ENCODE data around the gene TXNDC2.
"Not testable (repeated sequence)": the region's sequence is repeated elsewhere in the genome, so short reads cannot be mapped to it uniquely, and the experiment has no call there.

TXNDC2 gene

DNA sequence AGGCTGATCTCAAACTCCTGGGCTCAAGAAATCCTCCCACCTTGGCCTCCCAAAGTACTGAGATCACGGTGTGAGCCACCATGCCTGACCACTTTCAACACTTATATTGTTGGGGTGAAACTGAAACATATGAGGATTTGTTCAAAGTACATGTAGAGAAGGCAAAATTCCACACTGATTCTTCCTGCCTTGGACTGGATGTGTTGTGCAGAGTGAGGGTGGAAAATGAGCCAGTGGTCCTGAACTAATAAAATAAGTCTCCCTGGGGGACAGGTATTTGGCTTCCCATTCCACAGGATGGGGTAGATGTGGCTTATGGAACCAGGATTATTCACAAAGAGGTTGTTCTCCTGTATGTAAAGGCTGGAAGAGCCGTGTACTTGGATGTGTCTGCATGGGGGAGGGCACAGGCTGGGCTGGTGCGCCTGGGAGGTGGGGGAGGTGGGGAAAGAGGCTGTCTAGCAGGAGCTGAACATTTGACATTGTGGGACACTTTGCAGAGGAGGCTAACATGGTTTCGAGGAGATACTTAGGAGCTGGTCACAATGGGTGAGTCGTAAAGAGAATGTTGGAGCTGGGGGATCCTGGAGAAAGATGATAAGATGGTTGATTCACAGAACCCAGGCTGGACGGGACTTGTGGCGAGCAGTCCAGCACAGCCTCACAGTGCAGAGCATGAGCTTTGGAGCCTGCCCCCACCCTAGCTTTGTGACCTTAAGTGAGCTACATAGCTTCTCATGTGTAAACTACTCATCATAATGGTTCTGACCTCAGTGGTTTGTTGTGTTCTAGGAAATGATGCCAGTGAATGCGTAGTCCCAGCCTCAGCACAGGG is at the start of gene TXNDC2:
TXNDC2 (plus strand) TSS at position 804 of the 835 bp plus-strand sequence. CDS start 708 bp downstream, outside the sequence.
- FAIRE-seq, result no peak

DNA sequence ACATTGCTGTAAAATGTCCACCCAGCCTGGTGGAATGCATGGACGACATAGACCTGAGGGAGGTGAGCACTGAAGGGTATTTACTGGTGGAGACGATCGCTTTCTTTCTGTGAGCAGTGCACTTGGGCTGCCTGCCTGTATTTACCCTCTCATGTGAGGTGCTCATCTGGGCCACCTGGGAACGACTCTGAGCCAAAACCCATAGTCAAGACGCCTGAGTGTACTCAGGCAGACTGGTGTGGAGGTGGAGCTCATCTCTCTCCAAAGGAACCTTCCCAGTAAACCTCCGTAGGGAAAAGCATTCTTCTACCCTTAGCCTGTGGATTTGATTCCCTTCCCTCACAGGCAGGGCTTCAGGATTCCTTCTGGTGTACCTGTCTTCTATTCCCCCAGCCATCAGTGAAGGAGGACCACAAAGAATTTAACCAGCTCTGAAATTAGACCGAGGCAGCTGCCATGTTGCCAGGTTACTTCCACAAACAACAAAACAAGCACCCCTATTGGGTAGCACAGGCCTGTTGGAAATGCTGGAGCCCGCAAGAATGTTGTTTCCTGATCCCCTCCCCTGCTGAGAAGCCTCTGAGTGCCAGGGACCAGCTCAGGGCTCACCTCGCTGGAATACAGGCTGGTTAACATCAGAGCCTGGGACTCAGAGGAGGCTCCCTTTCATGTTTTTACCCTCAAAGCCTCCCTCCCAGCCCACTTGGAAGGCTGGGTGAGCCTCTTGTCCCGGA is 47.5 kb upstream of the TXNDC2 start:
- FAIRE-seq, result no peak

DNA sequence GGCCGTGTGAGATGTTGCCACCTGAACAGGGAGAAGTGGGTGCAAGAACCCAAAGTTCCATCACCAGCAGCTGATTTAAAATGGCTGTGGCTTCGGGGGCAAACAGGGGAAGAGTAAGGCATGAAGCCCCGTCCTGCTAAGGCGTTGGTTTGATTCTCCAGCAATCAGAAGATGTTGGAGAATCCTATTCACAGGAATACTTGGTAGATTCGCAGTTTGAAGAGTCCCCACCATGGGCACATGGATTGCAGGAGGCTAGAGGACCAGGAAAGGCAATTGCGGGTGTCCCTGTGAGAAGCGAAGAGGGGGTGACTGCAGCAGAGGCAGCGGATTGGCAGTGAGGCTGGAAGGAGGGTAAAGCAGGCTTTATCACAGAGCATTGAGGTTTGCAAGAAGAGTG is 46.6 kb upstream of the TXNDC2 start:
- no peak for FAIRE-seq

DNA sequence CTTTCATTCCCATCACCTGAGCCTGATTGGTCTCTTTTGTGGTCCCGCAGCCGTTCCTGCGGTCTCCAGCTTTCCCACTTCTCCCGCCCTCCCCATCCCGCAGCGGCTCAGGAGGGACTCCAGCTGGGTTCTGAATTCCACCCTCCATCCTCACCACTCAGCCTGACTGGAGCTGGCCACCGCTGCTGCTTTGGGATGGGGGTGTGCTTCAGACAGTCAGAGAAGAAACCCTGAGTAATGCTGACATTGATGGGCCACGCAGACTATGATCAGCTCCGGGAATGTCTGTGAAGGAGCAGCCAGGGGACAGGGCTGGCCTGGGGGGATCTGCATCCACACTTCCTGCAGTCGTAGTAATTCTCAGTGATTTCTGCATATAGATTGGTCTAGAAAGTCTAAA is 45.9 kb upstream of the TXNDC2 start:
- FAIRE-seq, result no peak

DNA sequence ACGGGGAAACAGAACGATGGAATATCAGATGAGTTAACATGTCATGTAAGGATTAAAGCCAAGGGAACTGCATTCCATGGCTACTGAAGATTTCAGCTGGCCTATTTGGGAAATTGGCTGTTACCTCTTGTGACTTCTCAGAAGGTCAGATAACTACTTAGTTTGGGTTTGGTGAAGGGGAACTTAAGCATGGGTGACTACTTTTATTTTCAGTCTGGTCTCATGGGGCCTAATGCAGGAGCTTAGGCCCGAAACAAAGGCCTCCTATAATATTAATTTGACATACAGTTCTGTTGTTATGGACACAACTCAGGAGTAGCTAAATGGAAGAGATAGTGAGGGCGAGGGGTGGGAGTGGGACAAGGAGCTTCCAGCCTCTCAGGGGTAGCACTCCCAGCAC is 44.0 kb upstream of the TXNDC2 start:
- no peak for FAIRE-seq

DNA sequence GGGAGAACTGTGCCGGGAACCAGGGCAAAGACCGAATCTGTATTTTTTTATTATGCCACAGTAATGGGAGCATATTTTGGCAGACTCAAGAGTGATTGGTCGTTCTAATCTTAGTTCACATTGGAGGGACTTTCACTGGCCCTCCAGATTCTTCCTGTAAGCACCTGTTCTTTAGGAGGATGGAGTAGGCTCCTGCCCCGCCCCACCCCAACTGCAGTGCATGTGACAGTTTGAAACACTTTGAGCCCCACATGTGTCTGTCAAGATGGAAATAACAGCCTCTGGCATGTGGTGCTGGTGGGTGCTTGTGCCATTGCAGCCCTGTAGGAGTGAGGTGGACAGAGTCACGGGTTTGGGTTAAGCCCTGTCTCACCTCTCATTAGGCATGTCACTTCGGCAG is 43.3 kb upstream of the TXNDC2 start:
- no peak for FAIRE-seq

DNA sequence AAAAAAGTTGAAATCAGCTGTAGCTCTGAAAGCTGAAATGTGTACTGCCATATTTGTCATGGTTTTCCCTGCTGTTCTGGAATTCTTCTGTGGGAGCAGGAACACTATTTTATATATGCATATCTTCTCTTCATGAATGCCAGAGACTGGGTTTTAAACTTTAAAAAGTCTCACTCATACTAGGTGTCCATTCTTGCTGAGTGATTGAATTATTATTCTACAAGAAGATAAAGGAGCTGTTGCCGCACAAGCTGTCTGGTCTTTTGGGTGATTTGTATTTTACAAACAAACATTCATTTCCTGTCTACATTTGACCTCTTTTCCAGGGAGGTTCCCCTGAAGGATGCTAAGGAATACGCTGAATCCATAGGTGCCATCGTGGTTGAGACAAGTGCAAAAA is 40.5 kb upstream of the TXNDC2 start:
- FAIRE-seq, result no peak

DNA sequence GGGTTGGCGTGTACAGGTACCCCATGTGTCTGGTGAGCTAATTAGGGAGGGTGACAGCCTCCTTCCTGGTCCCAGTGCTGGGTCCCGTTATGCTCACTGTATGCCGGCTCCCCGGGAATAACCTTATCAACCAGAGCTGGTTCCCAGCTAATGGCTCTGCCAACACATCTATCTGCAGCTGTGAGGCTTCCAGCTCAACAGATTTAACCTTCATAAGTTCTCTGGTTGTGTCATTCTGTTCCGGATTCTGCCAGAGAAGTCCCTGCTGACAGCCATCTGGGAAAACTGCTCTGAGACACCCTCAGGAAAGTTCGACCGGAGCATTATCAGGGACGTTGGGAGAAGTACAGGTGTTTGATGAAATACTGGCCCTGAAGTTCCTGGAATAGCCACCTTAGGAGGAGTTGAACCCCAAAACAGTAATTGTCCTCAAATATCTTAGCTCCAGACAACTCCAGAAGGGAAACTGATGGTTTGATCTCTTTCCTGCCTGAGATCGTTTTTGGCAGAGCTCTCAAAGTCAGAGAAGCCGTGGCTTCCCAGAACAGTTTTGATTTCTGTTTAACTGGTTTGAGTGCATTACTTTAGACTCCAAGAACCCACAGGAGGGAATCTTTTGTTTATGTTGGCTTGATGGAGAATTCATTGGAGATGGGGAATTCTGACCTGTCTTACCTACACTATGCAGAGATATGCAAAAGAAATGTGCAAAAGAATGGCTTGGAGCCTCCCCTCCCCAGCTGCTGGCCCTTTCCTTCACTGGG is 39.4 kb upstream of the TXNDC2 start:
- no peak for FAIRE-seq

DNA sequence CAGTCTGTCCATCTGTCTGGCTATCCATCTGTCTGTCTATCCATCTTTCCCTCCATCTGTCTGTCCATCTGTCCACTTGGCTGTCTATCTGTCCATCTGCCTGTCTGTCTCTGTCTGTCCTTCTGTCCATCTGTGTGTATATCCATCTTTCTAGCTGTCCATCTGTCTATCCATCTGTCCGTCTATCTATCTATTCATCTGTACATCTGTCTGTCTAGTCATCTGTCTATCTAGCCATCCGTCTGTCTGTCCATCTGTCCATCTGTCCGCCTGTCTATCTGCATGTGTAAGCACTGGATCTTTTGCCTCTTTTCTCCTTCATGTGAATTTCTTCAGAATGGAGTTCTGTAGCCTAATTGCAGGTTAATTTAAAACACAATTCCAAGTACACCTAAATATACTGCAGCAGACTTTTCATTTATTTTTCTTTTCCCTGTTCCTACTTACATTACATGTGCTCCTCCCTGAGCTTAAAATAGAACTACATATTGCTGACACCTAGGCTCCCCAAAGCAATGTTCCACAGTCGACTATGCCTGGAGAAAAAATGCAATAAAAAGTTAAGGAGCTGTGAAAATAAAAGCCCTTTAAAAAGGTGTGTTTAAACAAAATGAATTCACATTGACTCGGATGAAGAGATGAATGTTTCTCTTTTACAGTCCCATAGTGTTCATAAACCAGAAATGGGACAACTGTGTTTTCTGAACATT is 37.4 kb upstream of the TXNDC2 start:
- FAIRE-seq, result no peak

DNA sequence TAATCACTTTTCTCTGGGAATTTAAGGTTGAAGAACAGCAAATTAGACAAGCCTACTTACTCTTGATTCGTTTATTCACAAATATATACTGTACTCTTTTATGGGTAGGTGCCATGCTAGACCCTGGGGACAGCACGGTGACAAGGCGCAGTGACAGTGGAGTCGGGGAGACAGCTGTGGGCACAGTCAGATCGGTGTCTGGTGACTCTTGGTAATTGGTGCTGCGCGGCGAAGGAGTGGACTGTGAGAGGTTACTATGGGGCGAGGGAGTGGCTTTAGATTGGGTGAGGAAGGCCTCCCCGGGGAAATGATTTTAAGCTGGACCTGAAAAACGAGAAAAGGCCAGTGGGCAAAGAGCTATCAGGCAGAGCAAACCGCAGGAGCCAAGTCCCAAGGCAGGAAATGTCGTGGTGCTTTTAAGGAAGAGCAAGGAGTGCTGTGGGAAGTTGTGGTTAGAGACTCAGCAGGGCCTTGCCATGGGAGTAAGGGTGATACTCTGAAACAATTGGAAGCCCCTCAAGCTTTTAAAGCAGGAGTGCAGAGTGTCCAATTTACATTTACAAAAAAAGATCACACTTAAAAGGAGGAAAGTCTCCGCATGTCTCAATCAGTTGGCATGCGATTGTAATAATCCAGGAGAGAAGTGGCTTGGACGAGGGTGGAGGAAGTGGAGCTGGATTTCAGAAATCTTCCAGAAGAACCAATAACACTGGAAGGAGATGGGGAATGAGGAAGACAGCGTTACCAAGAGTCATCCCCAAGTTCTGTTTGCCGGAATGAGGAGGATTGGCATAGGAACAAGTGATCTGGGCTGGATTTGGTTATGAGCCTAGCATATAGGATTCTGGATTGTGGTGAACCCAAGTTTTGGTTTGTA is 36.1 kb upstream of the TXNDC2 start:
- FAIRE-seq, result no peak

DNA sequence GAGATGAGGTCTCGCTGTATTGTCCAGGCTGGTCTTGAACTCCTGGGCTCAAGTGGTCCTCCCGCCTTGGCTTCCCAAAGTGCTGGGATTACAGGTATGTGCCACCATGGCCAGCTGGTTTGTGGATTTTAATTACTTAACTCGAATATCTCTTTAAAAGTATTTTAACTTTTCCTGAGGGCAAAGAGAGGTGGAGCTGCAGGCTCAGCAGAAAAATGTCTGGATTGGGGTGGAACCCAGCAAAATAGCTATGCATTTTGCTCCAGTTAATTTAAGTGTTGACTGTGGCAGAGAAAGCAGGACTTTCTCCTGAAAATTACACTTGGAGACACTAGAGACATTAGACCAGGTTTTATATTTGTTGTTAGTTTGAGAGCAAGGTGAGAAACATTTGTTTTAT is 35.5 kb upstream of the TXNDC2 start:
- no peak for FAIRE-seq

DNA sequence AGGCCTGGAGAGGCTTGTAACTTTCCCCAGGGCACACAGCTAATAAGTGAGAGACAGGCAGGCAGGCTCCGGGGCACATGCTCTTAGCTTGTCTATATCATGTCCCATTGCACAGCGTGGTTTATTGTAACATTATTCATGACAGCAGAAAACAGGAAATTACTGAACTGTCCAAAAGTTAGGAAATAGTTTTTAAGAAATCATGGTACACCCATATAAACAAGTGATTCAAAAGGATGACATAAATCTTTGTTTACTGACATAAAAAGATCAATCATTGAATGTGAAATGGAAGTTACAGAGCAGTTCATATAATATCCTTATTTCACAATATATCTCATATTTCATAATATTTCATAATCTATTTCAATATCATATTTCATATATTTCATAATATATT is 34.3 kb upstream of the TXNDC2 start:
- FAIRE-seq, result no peak

DNA sequence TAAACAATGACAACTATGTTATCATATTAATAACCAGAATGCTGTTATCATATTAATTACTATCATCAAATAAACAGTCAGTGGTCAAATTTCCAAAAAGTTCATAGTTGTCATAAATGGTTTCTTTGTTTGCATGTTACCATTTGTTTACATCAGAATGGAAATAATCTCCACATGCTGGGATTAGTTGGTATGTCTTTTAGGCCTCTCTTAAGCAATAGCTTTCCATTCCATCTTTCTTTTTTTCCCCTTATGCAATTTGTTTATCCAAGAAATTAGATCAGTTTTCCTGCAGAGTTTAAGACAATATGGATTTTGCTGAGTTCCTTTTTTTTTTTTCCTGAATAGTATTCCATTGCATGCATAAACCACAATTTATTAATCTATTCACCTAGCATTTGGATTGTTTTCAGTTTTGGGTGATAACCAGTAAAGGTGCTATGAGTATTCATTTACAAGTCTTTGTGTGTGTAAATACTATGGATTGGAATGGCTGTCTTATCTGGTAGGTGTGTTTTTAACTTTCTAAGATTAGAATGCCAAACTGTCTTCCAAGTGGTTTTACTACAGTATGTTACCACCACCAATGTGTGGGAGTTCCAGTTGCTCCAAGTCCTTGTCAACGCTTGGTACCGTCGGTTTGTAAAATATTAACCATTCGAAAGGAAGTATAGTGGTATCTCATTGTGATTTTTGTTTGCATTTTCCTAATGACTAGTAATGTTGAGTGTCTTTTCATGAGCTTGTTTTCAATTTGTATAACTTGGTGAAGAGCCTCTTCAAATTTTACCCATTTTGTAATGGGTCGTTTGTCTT is 33.3 kb upstream of the TXNDC2 start:
- no peak for FAIRE-seq

DNA sequence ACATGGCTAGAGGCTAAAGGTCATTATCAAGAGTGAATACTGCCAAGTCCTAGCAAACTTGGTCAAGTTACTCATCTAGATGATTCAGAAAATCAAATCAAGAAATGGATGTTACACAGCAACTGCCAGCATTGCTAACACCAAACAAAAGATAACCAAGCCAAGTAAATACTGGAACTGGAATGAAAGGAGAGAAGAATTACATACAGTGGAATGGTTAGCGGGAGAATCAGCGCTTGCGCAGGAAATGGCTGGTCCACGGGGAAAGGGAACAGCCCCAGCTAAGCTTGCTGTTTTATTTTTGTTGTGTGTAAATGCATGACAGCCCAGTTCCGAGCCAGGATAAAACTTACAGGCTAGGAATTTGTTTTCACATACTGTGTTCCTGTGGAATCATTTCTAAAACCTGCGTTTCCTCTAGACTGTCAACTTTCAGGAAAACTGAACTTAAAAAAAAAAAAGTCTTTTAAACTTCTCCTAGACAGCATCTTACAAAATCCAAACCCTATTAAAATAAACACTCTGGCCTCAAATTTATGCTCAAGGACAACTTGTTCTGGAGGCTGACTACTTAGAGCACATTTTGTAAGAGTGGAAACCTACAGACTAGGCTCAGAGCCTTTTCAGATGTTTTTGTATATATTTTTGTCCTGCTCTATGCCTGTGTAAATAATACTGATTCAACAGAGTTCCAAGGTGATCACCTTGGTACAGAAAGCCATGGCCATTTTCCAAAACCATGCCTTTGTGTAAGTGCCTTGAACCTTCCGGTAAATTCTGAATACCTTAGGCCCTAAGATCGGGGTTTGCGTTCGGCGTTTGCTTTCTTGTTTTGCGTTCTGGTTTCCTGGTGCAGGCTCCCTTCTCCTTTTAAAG is 30.7 kb upstream of the TXNDC2 start:
- FAIRE-seq, result no peak

DNA sequence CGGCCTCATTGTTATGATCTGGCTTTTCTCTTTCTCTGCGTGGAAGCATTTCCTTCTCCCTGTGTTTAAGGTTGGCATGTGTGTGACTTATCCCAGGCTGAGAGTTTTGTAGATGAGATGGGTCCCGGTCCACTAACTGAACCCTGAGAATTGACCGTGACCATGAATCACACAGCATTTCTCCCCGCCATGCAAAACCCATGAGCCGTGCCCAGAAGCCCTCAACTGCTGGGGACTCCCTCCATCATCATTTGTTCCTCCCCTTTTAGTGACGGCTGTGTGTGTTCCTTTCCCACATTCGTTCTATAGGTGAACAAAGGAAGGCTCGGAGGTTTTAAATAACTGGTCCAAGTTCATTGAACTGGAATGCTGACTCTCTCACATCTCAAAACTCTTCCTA is 30.1 kb upstream of the TXNDC2 start:
- no peak for FAIRE-seq

DNA sequence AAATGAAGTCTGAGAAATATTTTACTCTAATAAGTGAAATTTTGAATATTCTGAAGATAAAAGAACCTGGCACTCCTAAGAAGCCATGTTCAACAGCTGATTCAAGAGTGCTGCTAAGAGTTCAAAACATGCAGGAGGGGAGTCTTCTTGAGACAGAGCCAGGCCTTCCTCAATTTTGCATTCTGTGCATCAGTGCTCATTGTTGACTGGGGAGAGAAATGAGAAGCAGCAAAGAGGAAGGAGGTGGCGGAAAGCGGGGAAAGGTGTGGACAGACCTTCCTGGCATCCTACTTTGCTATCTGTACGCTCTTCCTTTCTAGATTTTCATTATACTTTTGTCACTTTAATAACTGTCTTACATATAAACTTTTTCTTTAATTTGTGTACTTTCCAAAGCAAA is 29.7 kb upstream of the TXNDC2 start:
- no peak for FAIRE-seq

DNA sequence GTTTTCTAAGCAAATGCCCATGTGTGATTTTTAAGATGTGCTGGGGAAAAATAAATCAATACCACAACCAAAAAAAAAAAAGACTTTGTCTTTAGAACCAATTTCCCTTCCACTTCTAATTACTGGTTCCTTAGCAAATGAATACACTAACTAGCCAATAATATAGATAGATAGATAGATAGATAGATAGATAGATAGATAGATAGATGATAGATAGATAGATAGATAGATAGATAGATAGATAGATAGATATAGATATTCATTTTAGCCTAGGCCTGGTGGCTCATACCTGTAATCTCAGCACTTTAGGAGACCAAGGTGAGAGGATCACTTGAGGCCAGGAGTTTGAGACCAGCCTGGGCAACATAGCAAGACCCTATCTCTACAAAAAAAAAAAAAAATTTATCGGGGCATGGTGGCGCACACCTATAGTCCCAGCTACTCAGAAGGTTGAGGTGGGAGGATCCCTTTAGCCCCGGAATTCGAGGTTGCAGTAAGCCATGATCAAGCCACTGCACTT is 28.2 kb upstream of the TXNDC2 start:
- not testable (repeated sequence) for FAIRE-seq

DNA sequence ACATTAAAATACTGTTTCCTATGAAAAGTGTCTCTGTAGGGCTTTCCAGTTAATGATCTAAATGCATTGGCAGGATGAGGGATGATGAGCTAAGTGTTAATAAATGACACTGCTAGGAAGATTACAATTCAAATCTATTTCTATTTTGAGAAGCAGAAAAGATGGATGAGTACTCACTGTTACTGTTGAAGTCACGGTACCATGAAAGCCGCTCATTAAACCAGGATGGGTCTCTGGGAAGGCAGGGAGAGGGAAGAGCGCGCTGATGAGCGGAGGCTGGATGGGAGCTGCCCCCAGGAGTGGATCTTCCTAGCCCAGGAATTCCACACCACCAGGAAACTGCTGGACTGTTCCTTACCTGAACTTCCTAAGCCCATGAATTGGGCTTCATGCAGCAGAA is 27.1 kb upstream of the TXNDC2 start:
- FAIRE-seq, result no peak

DNA sequence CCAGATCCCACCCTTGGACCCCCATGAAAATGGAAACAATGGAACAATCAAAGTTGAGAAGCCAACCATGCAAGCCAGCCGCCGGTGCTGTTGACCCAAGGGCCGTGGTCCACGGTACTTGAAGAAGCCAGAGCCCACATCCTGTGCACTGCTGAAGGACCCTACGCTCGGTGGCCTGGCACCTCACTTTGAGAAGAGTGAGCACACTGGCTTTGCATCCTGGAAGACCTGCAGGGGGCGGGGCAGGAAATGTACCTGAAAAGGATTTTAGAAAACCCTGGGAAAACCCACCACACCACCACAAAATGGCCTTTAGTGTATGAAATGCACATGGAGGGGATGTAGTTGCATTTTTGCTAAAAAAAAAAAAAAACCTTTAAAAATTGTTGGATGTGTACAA is 26.5 kb upstream of the TXNDC2 start:
- no peak for FAIRE-seq

DNA sequence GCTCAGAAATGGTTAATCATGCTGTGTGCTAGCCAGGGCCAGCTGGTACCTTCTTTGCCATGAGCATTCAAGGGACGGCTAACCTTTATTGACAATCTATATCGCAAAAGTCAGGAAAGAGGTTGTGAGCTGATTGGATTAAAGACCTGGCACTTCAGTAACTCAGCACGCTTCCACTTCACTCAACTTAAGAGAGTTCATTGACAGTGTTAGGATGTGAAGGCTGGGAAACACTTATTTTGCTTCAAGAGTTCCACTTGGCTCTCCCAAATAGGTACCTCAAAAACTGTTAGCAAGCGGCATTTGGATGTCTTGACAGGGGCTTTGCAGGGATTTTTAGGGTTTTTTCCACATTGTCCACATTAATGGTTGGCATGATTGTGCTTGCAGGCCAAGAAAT is 25.1 kb upstream of the TXNDC2 start:
- FAIRE-seq, result no peak

All from A204.1 (cell line).